Breast epithelium (tissue), 4 donors: ENCODE data around the gene EFCAB8. TPM values are rescaled to one million over a fixed set of nuclear protein-coding genes. Genes with fewer than 3 reads are reported as not detected.

Source experiments
- DNase-seq, 2 donors: peaks; one replicate each; pipeline ENCODE4 v3.0.0-alpha.2; 2019; ENCODE audit warnings: low spot score in 2 of 2
- H3K27ac ChIP-seq, 2 donors: fragments of 200-600 bp; sonication (generic) in 1 of 2; one replicate each; pipeline ENCODE4 v1.5.1; 2016 to 2019; ENCODE audit warnings: mild to moderate bottlenecking in 1 of 2
- H3K27me3 ChIP-seq, 2 donors: fragments of 200-600 bp; sonication (generic) in 1 of 2; one replicate each; pipeline versions ENCODE4 v1.5.1 to v1.6.0; 2017 to 2019; ENCODE audit warnings: control low read depth in 1 of 2, mild to moderate bottlenecking in 1 of 2
- H3K36me3 ChIP-seq: fragments of 200-600 bp; one replicate; pipeline ENCODE4 v1.5.1; 2019
- H3K4me1 ChIP-seq, 2 donors: fragments of 200-600 bp; sonication (generic); one replicate each; pipeline ENCODE4 v1.5.1; 2016 to 2019; ENCODE audit warnings: control low read depth in 1 of 2
- H3K4me3 ChIP-seq, 3 donors: fragments of 200-600 bp; sonication (generic); 1 replicate in 2 of 3; 2 replicates in 1 of 3; pipeline ENCODE4 v1.5.1; 2016 to 2019; ENCODE audit warnings: mild to moderate bottlenecking in 3 of 3, moderate library complexity in 2 of 3
- H3K9me3 ChIP-seq, 2 donors: fragments of 200-600 bp; sonication (generic) in 1 of 2; one replicate each; pipeline ENCODE4 v1.5.1; 2016 to 2019; ENCODE audit warnings: control low read depth in 1 of 2
- CTCF ChIP-seq, 3 donors: fragments of 450-650 bp; IDR thresholded peaks; one replicate each; pipeline ENCODE4 v1.5.1; 2016 to 2017; ENCODE audit warnings: antibody characterized with exemption in 3 of 3, mild to moderate bottlenecking in 3 of 3, moderate library complexity in 3 of 3
- POLR2A ChIP-seq: fragments of 450-650 bp; IDR thresholded peaks from one replicate; pipeline ENCODE4 v1.6.1; 2016; ENCODE audit warnings: antibody characterized with exemption, mild to moderate bottlenecking, moderate library complexity
- POLR2AphosphoS5 ChIP-seq, 3 donors: sonication (generic); formaldehyde crosslinking; IDR thresholded peaks; one replicate each; pipeline ENCODE4 v1.6.1; 2017; ENCODE audit warnings: antibody characterized with exemption in 3 of 3
- intact Hi-C: fragments of 100-400 bp; cut with DNase I; formaldehyde crosslinking; loops from one replicate; pipeline ENCODE4 v1.15.1; 2023; ENCODE audit warnings: low total_unique reads
- total RNA-seq, 3 donors: library from RNA; depleted of rRNA; stranded (reverse); fragments of >200 nt; gene quantifications; one replicate each; pipeline ENCODE4 v1.1.0, GENCODE V29; 2016

EFCAB8 gene
- total RNA-seq, 3 donors from 2014 or later: 0.32 TPM; not detected in 2

- Histone ChIP-seq H3K9me3 (no peaks in the 10 kb centered on the region), H3K4me3 (no peak overlapping the region), H3K27ac (no peak overlapping the region), H3K36me3 (peaks cover 6% of the 10 kb centered on the region), H3K27me3 (no peaks in the 10 kb centered on the region), H3K4me1 (no peaks in the 10 kb centered on the region)
- intact Hi-C loops: no loop called here
- TF ChIP-seq POLR2A: no peak
- TF ChIP-seq POLR2AphosphoS5 (IDR thresholded peaks at IDR 0.05): no peak
- no peak for TF ChIP-seq CTCF (IDR thresholded peaks at IDR 0.05)
- no peak for DNase-seq
Observed at GRCh38 chr20:32842688-32843524, 15.8 kb upstream of the EFCAB8 start.

GRCh38 chr20:32845786-32846185 is 12.9 kb upstream of the EFCAB8 start:
- H3K4me3 ChIP-seq: no peak overlapping the region
- H3K27me3 ChIP-seq: no peaks in the 10 kb centered on the region
- no peaks in the 10 kb centered on the region for H3K4me1 ChIP-seq
- DNase-seq: no peak
- H3K36me3 ChIP-seq: peaks cover 6% of the 10 kb centered on the region
- intact Hi-C loops: no loop called here
- H3K27ac ChIP-seq: no peak overlapping the region
- H3K9me3 ChIP-seq: no peaks in the 10 kb centered on the region
- TF ChIP-seq POLR2AphosphoS5 (IDR thresholded peaks at IDR 0.05) (no peak), POLR2A (no peak), CTCF (IDR thresholded peaks at IDR 0.05) (no peak)

GRCh38 chr20:32846852-32847251 is 11.9 kb upstream of the EFCAB8 start:
- peaks cover 6% of the 10 kb centered on the region for H3K36me3 ChIP-seq
- H3K27ac ChIP-seq: no peak overlapping the region
- no peak for DNase-seq
- no peaks in the 10 kb centered on the region for H3K27me3 ChIP-seq
- H3K9me3 ChIP-seq: no peaks in the 10 kb centered on the region
- TF ChIP-seq CTCF (IDR thresholded peaks at IDR 0.05): no peak
- TF ChIP-seq POLR2A: no peak
- no peak for TF ChIP-seq POLR2AphosphoS5 (IDR thresholded peaks at IDR 0.05)
- intact Hi-C loops: no loop called here
- no peak overlapping the region for H3K4me3 ChIP-seq
- no peaks in the 10 kb centered on the region for H3K4me1 ChIP-seq

- Histone ChIP-seq H3K36me3 (peaks cover 6% of the 10 kb centered on the region), H3K4me3 (no peak overlapping the region), H3K9me3 (no peaks in the 10 kb centered on the region), H3K27me3 (no peaks in the 10 kb centered on the region), H3K27ac (no peak overlapping the region), H3K4me1 (no peaks in the 10 kb centered on the region)
- intact Hi-C loops: no loop called here
- no peak for DNase-seq
- TF ChIP-seq POLR2AphosphoS5 (IDR thresholded peaks at IDR 0.05): no peak
- TF ChIP-seq POLR2A: no peak
- TF ChIP-seq CTCF (IDR thresholded peaks at IDR 0.05): no peak
Observed at GRCh38 chr20:32847964-32848363, 10.8 kb upstream of the EFCAB8 start.

- intact Hi-C loops: no loop called here
- H3K4me3 ChIP-seq: no peak overlapping the region
- H3K27me3 ChIP-seq: no peaks in the 10 kb centered on the region
- H3K36me3 ChIP-seq: peaks cover 6% of the 10 kb centered on the region
- no peak for DNase-seq
- no peaks in the 10 kb centered on the region for H3K9me3 ChIP-seq
- no peak for TF ChIP-seq POLR2A
- TF ChIP-seq CTCF (IDR thresholded peaks at IDR 0.05): no peak
- no peak for TF ChIP-seq POLR2AphosphoS5 (IDR thresholded peaks at IDR 0.05)
- no peaks in the 10 kb centered on the region for H3K4me1 ChIP-seq
- H3K27ac ChIP-seq: no peak overlapping the region
Observed at GRCh38 chr20:32848846-32849245, 9.9 kb upstream of the EFCAB8 start.
